ENCODE results near the gene MAEA. TPM values are rescaled to one million over a fixed set of nuclear protein-coding genes. Genes with fewer than 3 reads are reported as not detected.
"Not testable (repeated sequence)": the region's sequence is repeated elsewhere in the genome, so short reads cannot be mapped to it uniquely, and the experiment has no call there.

Gene MAEA
- total RNA-seq, 2 donors from 2014 or later: 41.9 to 59.3 TPM

GRCh38 chr4:1266881-1267763, 22.6 kb upstream of the MAEA start:
- ATAC-seq: no peak
- intact Hi-C loops (cut with DNase I): no loop called here
- DNase-seq: no peak

- intact Hi-C loops (cut with DNase I): loop anchor here in 1 of 2 donors (2.0 kb wide), 1 partner anchor 138 kb away; no protein-coding TSS in a partner anchor
- DNase-seq (no peak), ATAC-seq (no peak)
These were observed 20.5 kb upstream of the MAEA start for GRCh38 chr4:1269209-1269608.

- intact Hi-C loops (cut with DNase I): no loop called here
- ATAC-seq (no peak), DNase-seq (no peak)
These were observed 18.0 kb upstream of the MAEA start for GRCh38 chr4:1271686-1272085.

GRCh38 chr4:1274871-1275270, 14.8 kb upstream of the MAEA start:
- intact Hi-C loops (cut with DNase I): no loop called here
- no peak for ATAC-seq

GRCh38 chr4:1276984-1277383, 12.7 kb upstream of the MAEA start:
- no peak for DNase-seq
- ATAC-seq: no peak
- intact Hi-C loops (cut with DNase I): no loop called here

More at GRCh38 chr4:1274871-1275270, 14.8 kb upstream of the MAEA start:
- no peak for DNase-seq

GRCh38 chr4:1277667-1278665, 11.7 kb upstream of the MAEA start:
- ATAC-seq (no peak), DNase-seq (no peak)
- intact Hi-C loops (cut with DNase I): no loop called here

GRCh38 chr4:1279253-1279652, 10.4 kb upstream of the MAEA start:
- DNase-seq: no peak
- intact Hi-C loops (cut with DNase I): no loop called here
- ATAC-seq: no peak

- ATAC-seq: no peak
- intact Hi-C loops (cut with DNase I): no loop called here
- no peak for DNase-seq
These were observed 6.0 kb upstream of the MAEA start for GRCh38 chr4:1283711-1284110.

- intact Hi-C loops (cut with DNase I): loop anchor here in 1 of 2 donors (5.0 kb wide), 1 partner anchor 33 kb away; no protein-coding TSS in a partner anchor
- no peak for ATAC-seq
These were observed 4.4 kb upstream of the MAEA start for GRCh38 chr4:1285151-1285789.

GRCh38 chr4:1285790-1286553, 3.7 kb upstream of the MAEA start:
- intact Hi-C loops (cut with DNase I): loop anchor here in 1 of 2 donors (5.0 kb wide), 1 partner anchor 34 kb away; no protein-coding TSS in a partner anchor
- no peak for DNase-seq

More at GRCh38 chr4:1285151-1285789, 4.4 kb upstream of the MAEA start:
- no peak for DNase-seq

GRCh38 chr4:1288786-1289185, 905 bp upstream of the MAEA start:
- DNase-seq: no peak
- ATAC-seq: no peak
- intact Hi-C loops (cut with DNase I): loop anchor here in 1 of 2 donors (5.0 kb wide), 1 partner anchor 36 kb away; no protein-coding TSS in a partner anchor

More at GRCh38 chr4:1285790-1286553, 3.7 kb upstream of the MAEA start:
- no peak for ATAC-seq

- intact Hi-C loops (cut with DNase I): loop anchor here in 1 of 2 donors (10.0 kb wide), 1 partner anchor 54 kb away; the partner anchor contains the start of gene UVSSA
- DNase-seq (no peak), ATAC-seq (no peak)
These were observed 680 bp downstream of the MAEA start for GRCh38 chr4:1290165-1290977.

GRCh38 chr4:1291091-1291490, 1.4 kb downstream of the MAEA start:
- DNase-seq (no peak), ATAC-seq (no peak)
- intact Hi-C loops (cut with DNase I): loop anchor here in 1 of 2 donors (10.0 kb wide), 1 partner anchor 54 kb away; the partner anchor contains the start of gene UVSSA

- no peak for DNase-seq
- intact Hi-C loops (cut with DNase I): loop anchor here in 1 of 2 donors (10.0 kb wide), 1 partner anchor 53 kb away; the partner anchor contains the start of gene UVSSA
- ATAC-seq: no peak
These were observed 2.5 kb downstream of the MAEA start for GRCh38 chr4:1291996-1292702.

- not testable (repeated sequence) for ATAC-seq, DNase-seq
- intact Hi-C loops (cut with DNase I): loop anchor here in 1 of 2 donors (10.0 kb wide), 1 partner anchor 52 kb away; the partner anchor contains the start of gene UVSSA
These were observed 3.0 kb downstream of the MAEA start for GRCh38 chr4:1292703-1293011.

- intact Hi-C loops (cut with DNase I): loop anchor here in 1 of 2 donors (10.0 kb wide), 1 partner anchor 51 kb away; the partner anchor contains the start of gene UVSSA
- no peak for DNase-seq
- no peak for ATAC-seq
These were observed 3.8 kb downstream of the MAEA start for GRCh38 chr4:1293531-1293941.

All from left cardiac atrium (tissue), 4 donors.